GM12801 (cell line): ENCODE measurements around the gene MSLN.

Experiments
- TF ChIP-seq, protein P1 (sequence below): IDR thresholded peaks from one replicate; pipeline ENCODE4 v1.5.1; 2011; ENCODE audit warnings: control low read depth; ENCODE audit not compliant: insufficient read length; ENCODE audit errors: extremely low read depth

The MSLN gene

DNA sequence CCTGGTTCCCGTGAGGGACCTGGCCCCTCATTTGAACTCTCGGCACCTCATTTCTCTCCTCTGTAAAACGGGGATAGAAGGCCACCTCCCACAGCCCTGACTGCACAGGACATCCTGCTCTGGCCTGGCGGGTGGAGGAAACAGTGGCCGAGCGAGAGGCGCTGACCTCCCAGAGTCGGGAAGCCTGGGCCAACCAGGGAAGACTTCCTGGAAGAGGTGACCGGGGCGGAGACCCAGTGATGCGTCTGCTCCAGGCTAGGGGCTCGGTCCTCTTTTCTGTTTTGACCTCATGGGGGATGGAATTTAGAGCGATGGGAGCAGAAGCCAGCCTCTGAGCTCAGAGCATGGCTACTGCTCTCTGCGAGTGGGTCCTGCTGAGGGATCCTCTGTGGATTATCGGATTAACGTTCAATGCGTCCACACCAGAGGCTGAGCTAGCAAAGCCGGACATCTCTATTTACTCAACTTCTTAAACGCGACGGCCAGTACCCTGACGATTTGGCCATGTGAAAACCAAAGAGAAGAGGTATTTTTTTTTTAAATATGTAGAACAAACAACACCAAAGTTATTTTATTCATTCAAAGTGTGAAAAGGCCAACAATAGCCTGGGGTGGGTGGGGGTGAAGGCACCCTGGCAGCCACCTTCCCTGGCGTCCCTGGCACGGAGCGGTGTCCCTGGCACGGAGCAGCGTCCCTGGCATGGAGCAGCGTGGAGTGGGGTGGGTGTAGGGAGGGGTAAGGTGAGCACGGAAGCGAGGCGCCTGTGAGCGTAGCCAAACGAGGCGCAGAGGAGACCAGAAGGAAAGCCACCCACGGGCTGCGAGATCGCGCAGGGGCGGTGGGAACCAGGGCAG is 9.2 kb upstream of the MSLN start:
- TF ChIP-seq, protein P1, sequence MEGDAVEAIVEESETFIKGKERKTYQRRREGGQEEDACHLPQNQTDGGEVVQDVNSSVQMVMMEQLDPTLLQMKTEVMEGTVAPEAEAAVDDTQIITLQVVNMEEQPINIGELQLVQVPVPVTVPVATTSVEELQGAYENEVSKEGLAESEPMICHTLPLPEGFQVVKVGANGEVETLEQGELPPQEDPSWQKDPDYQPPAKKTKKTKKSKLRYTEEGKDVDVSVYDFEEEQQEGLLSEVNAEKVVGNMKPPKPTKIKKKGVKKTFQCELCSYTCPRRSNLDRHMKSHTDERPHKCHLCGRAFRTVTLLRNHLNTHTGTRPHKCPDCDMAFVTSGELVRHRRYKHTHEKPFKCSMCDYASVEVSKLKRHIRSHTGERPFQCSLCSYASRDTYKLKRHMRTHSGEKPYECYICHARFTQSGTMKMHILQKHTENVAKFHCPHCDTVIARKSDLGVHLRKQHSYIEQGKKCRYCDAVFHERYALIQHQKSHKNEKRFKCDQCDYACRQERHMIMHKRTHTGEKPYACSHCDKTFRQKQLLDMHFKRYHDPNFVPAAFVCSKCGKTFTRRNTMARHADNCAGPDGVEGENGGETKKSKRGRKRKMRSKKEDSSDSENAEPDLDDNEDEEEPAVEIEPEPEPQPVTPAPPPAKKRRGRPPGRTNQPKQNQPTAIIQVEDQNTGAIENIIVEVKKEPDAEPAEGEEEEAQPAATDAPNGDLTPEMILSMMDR = no peak

DNA sequence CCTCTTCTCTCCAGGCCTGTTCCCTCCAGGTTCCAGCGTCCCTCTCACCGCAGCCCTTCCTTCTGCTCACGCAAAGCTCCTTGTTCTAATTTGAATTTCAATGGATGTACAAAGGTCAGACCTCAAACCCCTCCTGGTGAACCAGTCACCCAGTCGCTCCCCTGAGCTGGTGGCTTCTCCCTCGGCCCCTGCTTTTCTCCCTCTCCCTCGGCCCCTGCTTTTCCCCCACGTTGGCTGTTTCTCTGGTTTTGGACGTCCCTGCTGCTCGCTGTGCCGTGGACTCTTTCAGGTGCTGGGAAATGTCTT is 8.6 kb upstream of the MSLN start:
- TF ChIP-seq, protein P1 = no peak

DNA sequence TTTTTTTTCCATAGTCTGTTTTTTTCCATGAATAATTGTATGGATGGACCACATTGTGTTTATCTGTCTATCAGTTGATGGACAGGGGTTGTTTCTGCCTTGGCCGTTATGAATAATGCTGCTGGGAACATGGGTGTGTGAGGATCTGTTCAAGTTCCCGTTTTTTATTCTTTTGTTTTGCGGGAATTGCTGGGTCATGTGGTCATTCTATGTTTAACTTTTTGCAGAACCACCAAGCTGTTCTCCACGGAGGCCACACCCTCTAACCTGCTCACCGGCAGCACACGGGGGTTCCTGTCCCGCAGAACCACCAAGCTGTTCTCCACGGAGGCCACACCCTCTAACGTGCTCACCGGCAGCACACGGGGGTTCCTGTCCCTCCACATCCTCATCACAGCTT is 5.9 kb upstream of the MSLN start:
- TF ChIP-seq, protein P1 = no peak

- TF ChIP-seq, protein P1 = no peak
These were observed 4.1 kb upstream of the MSLN start for GRCh38 chr16:756428-756827.

GRCh38 chr16:759110-759910 is 1.2 kb upstream of the MSLN start:
- TF ChIP-seq, protein P1 = no peak

DNA sequence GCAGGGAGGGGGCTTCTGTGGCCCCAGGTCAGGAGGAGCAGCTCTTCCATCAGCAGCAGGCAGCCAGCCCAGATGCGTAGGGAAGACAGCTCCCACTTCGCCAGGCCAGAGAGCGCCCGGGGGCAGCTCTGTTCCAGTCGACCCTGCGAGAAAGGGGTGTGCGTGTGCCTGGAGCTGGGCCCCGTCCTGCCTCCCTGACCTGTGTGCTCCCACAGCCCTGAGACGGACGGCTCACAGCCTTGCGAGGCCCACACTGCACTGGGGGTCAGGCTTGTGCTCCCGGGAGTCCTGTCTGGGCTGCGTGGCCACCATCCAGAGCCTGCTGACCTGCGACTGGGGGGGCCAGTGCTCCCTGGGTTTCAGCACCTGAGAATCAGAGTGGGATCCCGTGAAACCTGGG is 469 bp upstream of the MSLN start:
- TF ChIP-seq, protein P1 = no peak

DNA sequence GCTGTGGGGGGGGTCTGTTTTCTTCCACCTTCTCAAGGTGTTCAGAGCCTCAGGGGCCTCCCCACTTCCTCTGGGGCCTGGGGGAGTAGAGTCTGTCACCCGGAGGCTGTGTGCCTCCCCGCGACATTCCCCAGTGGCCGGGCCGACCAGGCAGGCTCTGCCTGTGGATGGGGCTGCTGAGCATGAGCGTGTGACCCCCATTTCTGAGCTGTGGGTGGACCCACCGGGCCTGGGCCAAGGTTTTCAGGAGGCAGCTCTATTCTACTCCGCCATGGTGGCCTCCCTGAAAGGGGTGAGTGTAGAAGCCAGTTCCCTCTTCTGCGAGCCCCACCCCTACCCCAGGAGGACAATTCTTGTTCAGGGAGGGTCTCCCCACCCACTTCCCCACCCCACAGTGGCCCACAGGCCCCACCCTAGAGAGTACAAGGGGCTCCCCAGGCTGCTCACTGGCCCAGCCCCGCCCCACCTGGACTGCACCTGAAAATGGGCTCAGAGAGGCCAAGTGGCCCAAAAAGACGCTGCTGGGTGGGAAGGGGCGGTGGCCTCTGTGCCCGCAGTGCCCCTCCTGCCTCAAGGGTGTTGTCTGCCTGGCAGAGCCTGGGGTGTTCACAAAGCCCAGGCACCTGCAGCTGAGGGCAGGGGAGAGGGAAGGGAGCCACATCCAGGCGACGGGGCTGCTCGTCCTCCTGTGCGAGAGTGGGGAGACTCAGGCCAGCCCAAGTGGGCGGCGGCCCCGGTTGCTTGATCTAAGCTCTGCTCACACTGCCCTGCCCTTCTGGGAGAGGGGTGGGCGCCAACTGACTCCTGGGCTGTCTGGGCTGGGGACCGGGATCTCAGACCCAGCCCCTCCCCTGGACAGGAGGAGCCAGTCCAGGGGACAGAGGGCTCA is 1.3 kb downstream of the MSLN start:
- TF ChIP-seq, protein P1 = no peak
